ENCODE measurements around the gene KCNQ1.

The KCNQ1 gene

GRCh38 chr11:2846056-2846455 is 401.2 kb downstream of the KCNQ1 start:
- no peak for DNase-seq (ENCODE audit: low read depth in 2 of 3, low spot score in 1 of 3)

GRCh38 chr11:2846470-2846869 is 401.7 kb downstream of the KCNQ1 start:
- no peak for DNase-seq (ENCODE audit: low read depth in 2 of 3, low spot score in 1 of 3)

- no peak for DNase-seq (ENCODE audit: low read depth in 2 of 3, low spot score in 1 of 3)
These were observed 402.8 kb downstream of the KCNQ1 start for GRCh38 chr11:2847561-2847960.

DNA sequence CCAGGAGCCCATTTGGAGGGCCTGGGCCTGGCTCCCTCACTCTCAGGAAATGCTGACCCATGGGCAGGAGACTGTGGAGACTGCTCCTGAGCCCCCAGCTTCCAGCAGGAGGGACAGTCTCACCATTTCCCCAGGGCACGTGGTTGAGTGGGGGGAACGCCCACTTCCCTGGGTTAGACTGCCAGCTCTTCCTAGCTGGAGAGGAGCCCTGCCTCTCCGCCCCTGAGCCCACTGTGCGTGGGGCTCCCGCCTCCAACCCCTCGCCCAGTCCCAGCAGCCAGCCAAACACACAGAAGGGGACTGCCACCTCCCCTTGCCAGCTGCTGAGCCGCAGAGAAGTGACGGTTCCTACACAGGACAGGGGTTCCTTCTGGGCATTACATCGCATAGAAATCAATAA is 403.7 kb downstream of the KCNQ1 start:
- no peak for DNase-seq (ENCODE audit: low read depth in 2 of 3, low spot score in 1 of 3)

GRCh38 chr11:2849994-2850770 is 405.4 kb downstream of the KCNQ1 start:
- no peak for DNase-seq (ENCODE audit: low read depth in 2 of 3, low spot score in 1 of 3)

DNA sequence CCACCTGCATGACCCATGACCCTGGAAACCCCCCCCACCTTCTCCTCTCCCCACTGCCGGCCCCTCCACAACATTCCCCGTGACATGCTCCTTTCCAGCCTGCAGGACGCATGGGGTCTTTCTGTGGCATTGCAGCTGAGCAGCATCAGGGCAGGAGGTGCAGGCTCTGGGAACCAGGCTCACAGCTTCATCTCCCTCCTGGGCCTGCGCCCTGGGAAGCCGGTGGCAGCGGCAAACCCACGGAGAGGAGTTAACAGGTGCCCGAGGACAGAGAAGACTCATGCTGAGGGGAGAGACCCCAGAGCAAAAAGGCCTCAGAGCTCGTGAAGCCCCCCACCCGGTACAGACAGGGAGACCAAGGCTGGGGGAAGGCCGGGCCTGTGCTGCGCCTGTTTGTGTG is 408.6 kb downstream of the KCNQ1 start:
- no peak for DNase-seq (ENCODE audit: low read depth in 2 of 3, low spot score in 1 of 3)

GRCh38 chr11:2853997-2854560 is 409.3 kb downstream of the KCNQ1 start:
- no peak for DNase-seq (ENCODE audit: low read depth in 2 of 3, low spot score in 1 of 3)

- DNase-seq (ENCODE audit: low read depth in 2 of 3, low spot score in 1 of 3): no peak
These were observed 410.4 kb downstream of the KCNQ1 start for GRCh38 chr11:2855162-2855561.

GRCh38 chr11:2857276-2857675 is 412.5 kb downstream of the KCNQ1 start:
- DNase-seq (ENCODE audit: low read depth in 2 of 3, low spot score in 1 of 3): no peak

- no peak for DNase-seq (ENCODE audit: low read depth in 2 of 3, low spot score in 1 of 3)
These were observed 413.1 kb downstream of the KCNQ1 start for GRCh38 chr11:2857918-2858317.

GRCh38 chr11:2858995-2859698 is 414.3 kb downstream of the KCNQ1 start:
- no peak for DNase-seq (ENCODE audit: low read depth in 2 of 3, low spot score in 1 of 3)

GRCh38 chr11:2859699-2860037 is 414.9 kb downstream of the KCNQ1 start:
- no peak for DNase-seq (ENCODE audit: low read depth in 2 of 3, low spot score in 1 of 3)

DNA sequence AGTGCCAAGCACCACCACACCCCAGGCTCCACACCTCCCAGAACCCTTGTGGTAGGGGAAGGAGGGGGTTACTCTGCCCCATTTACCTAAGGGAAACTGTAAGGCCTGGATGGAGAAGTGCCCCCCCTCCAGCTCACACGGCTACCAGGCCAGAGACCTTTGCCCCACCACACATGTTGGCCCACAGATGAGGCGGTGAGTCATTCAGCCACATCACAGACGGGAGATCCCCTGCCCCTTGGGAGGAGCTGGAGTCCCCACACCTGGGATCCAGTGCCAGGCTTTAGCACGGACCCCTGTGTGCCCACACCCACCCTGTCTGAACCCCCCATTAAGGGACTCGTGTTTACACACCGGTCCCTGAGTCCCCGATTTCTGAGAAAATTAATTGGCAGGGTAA is 415.8 kb downstream of the KCNQ1 start:
- DNase-seq (ENCODE audit: low read depth in 2 of 3, low spot score in 1 of 3): no peak

DNA sequence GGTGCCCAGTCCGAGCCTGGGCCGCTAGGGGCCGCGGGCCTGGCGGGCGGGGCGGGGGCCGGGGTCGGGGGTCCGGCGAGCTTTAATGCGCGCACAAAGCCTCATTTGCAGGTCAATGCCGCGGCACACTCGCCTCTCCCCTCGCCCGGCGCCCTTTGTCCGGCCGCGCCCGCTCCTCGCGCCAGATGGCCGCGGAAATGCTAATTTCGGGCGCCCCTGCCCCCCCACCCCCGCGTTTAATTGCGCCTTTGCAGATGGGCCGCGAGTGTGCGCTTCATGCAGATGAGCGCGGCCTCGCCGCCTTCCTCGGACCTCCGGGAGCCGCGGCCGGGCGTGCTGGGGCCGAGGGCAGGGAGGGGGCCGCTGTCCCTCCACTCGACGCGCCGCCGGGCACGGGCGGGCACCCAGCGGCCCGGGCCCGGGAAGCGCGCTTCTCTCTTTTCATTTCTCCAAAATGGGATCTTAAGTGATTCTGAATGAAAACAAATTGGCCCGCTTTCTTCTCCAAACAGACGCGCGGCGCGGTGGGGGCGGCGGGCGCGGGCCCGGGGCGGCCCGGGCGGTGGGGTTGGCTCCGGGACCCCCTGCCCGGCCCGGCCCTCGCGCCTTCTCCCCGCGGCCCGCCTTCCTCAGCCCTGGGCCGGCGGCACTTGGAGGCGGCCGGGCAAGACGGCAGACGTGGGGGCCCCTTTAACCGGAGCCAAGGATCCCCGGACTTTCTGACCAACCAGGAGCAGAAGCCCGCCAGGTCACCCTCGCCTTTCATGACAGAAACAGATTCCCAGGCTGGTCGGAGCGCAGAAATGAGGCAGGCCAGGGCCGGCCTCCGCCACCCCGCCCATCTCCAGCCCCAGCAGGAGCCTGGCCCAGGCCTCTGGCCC is 417.8 kb downstream of the KCNQ1 start:
- DNase-seq (ENCODE audit: low read depth in 2 of 3, low spot score in 1 of 3): no peak

DNA sequence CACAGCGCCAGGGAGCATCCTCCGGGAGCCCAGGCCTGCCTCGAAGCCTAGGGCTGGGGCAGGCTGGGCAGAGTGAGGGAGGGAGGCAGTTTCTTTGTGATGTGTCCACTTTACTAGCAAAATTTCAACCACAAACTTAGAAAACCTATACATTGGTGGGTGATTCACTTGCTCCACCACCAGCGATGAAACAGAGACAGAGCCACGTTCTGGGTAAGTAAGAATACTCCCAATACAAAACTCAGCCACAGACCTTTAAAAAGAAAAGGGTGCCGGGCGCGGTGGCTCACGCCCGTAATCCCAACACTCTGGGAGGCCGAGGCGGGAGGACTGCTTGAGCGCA is 418.4 kb downstream of the KCNQ1 start:
- no peak for DNase-seq (ENCODE audit: low read depth in 2 of 3, low spot score in 1 of 3)

DNA sequence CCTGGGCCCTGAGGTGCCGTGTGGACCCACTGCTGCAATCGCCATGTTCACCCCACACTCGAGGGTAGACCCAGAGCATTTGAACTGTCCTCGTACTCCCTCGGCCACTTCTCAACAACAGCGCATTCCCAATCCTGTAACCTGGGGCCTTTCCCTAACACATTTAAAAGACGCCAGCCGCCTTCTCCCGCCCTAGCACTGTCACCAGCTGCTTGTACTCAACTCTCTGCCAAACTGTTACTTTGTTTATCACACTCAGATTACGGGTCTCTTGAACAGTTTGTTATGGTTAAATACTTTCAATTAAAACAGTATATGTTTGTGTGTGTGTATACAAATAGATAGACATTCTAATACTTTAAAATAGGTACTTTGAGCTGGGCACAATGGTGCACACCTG is 420.1 kb downstream of the KCNQ1 start:
- no peak for DNase-seq (ENCODE audit: low read depth in 2 of 3, low spot score in 1 of 3)

DNA sequence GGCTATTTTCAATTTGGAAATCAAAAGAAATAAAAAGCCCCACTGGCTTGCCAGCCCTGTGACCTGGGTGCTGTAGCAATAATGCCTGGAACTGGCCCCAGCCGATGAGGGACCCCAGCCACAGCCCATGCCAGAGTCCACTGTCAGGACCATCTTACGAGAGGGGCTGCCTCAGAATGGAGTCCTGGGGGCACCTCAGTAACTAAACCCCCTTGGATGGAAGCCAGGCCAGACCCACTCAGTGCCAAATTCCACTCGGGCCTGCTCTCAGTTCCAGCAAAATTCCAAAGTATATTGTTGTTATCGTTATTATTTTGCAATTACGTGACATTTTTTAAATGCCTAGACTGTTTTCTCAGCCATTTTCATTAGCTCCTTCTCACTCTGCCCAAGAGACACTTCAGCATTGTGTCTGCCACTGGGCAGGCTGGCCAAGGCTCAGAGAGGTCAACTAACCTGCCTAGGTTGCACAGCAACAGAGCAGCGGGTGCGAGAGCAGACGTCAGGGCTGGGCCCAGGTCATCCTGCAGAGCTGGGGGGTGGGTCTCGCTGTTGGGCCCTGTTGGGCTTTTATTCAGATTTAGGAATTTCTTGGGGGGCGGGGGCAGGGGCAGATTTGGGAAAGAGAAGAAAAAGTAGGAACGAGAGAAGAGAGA is 421.2 kb downstream of the KCNQ1 start:
- no peak for DNase-seq (ENCODE audit: low read depth in 2 of 3, low spot score in 1 of 3)

- DNase-seq (ENCODE audit: low read depth in 2 of 3, low spot score in 1 of 3): no peak
These were observed 422.3 kb downstream of the KCNQ1 start for GRCh38 chr11:2867142-2867541.

DNA sequence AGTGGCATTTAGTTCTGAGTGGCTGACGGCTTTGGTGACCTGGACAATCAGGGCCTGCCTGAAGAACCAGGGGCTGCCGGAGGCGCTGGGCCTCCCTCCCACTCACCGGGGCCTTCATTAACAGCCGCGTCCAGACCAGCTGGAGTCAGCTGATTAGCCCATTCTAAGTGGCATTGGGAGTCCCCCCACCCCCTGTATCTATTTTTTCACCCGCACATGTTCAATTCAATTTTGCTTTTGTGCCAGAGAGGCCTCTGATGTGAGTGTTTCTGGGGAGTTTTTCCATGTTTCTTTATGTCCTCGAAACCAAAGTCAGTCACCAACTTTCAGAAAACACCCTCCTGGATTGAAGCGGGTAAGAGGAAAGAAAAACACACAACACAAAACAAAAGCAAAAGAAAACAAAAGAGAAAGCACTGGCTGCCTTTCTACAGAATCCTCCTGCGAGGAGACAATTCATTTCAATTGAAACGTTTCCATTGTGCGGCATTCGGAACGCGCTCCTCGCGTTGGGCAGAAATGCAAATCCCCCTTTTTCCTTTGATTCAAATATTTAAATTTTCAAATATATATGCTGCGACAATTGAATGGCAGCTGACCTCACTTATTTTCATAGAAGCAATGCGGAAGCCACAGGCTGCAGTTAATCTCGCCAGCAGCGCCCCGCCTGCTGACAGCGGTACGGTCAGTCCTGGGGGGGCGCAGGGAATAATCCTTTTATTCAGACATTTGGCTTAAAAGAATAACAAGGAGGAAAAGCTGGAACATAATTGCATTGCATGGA is 423.1 kb downstream of the KCNQ1 start:
- DNase-seq (ENCODE audit: low read depth in 2 of 3, low spot score in 1 of 3): no peak

- no peak for DNase-seq (ENCODE audit: low read depth in 2 of 3, low spot score in 1 of 3)
These were observed 423.8 kb downstream of the KCNQ1 start for GRCh38 chr11:2868506-2869133.
